GM08714 (cell line): ENCODE data around the gene MBD2.

Source experiments
- H3K4me3 ChIP-seq: fragments of 200-500 bp; sonication (Bioruptor generic); 2 replicates; pipeline ENCODE4 v1.5.1; 2014; ENCODE audit warnings: mild to moderate bottlenecking, low read length, inconsistent platforms
- ZNF274 ChIP-seq: IDR thresholded peaks from 2 replicates; pipeline ENCODE4 v1.6.1; 2012; ENCODE audit warnings: mild to moderate bottlenecking, low read depth, low read length

The MBD2 gene

DNA sequence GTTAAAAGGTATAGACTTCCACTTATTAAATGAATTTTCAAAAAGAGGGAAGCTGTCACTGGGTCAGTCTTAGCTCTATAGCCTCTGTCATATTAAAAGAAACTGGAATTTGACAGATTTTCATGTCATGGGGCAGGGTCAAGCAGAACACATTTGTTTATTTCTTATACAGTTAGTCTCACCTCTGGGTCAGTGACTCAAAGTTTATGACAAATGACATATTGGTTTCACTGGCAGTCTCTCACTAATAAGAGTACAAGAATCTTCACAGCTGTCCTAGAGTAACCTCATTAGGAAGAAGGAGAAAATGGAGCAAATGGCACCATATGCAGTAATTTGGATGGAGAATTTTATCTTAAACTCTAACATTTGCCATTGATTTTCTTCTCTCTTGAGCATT is 63.2 kb downstream of the MBD2 start:
- no peak for TF ChIP-seq ZNF274
- H3K4me3 ChIP-seq, result no peak overlapping the region

DNA sequence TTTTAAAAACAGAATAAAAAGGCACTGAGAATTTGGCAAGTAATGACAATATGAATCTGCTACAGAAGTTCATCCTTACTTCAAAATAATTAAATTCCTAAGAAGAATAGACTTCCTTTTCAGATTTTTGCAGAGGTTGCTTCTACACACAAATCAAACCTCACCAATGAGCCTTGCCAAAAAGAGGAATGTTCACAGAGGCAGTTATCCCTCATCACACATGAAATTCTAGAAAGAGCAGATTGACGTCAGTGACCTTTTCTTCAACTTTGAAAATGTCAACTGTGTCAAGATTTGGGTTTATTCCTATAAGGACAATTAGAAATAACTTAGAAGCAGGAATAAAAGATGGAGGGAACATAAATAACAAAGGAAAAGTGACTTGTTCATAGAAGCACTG is 64.6 kb downstream of the MBD2 start:
- H3K4me3 ChIP-seq, result no peak overlapping the region
- TF ChIP-seq ZNF274, result no peak

GRCh38 chr18:54157646-54158385 is 66.7 kb downstream of the MBD2 start:
- TF ChIP-seq ZNF274, result no peak
- no peak overlapping the region for H3K4me3 ChIP-seq

DNA sequence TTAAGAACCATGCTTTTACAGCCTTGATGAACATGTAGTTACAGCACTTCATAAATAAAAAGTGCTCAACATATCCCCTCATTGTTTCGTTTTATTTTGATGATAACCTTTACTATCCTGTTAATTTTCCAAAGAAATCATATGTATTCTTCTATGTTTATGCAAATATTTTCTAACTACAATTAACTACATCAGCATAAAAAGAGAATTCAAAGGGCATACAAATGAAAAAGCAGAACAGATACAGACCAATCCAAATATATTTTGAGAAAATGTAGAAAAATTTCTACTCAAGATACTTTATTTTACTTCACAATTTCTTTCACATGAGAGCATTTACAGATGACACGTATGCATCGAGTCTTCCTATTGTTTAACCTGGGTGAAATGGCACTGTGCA is 69.1 kb downstream of the MBD2 start:
- no peak overlapping the region for H3K4me3 ChIP-seq
- TF ChIP-seq ZNF274, result no peak

DNA sequence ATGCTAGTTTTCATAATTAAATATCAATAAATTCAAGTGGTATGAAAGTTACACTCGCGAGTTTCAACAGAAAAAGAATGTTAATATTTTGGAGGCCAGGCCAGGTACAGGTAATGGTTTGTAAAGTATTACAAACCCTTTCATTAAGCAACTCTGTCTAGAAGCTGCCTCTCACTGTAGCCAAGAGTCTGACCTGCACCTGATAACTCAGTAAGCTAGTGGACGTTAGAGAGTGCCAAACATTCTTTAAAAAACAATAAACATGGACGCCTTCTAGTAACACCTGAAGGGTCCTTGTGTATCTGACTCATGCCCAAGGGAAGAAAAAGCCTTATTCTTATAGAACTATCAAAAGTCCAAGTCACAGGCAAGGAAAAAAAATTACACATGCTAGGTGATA is 70.2 kb downstream of the MBD2 start:
- no peak overlapping the region for H3K4me3 ChIP-seq
- no peak for TF ChIP-seq ZNF274

- no peak overlapping the region for H3K4me3 ChIP-seq
- TF ChIP-seq ZNF274, result no peak
Observed at GRCh38 chr18:54151376-54151775, 73.1 kb downstream of the MBD2 start.

GRCh38 chr18:54150226-54150625 is 74.2 kb downstream of the MBD2 start:
- no peak for TF ChIP-seq ZNF274
- H3K4me3 ChIP-seq, result no peak overlapping the region

GRCh38 chr18:54149078-54149697 is 75.3 kb downstream of the MBD2 start:
- no peak overlapping the region for H3K4me3 ChIP-seq
- no peak for TF ChIP-seq ZNF274

- TF ChIP-seq ZNF274, result no peak
- no peak overlapping the region for H3K4me3 ChIP-seq
Observed at GRCh38 chr18:54148678-54149077, 75.8 kb downstream of the MBD2 start.

DNA sequence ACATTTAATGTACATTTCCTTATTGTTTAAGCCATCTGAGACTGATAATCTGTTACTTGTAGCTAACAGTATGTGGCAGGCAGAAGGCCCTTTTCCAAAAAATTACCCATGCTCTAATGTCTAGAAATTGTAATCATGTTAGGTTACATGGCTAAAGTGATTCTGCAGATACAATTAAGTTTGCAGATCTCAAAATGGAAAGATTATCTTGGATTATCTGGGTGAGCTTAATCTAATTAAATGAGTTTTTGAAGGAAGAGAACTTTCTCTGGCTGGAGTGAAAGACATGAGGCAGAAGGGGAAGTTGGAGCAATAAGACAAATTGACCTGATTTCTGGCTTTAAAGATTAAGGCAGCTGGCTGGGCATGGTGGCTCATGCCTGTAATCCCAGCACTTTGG is 76.3 kb downstream of the MBD2 start:
- no peak for TF ChIP-seq ZNF274
- no peak overlapping the region for H3K4me3 ChIP-seq

- H3K4me3 ChIP-seq, result no peak overlapping the region
- no peak for TF ChIP-seq ZNF274
Observed at GRCh38 chr18:54147439-54147838, 77.0 kb downstream of the MBD2 start.

- no peak for TF ChIP-seq ZNF274
- H3K4me3 ChIP-seq, result no peak overlapping the region
Observed at GRCh38 chr18:54141041-54141608, 83.3 kb downstream of the MBD2 start.

GRCh38 chr18:54140641-54141040 is 83.8 kb downstream of the MBD2 start:
- TF ChIP-seq ZNF274, result no peak
- no peak overlapping the region for H3K4me3 ChIP-seq

GRCh38 chr18:54135216-54135615 is 89.3 kb downstream of the MBD2 start:
- no peak overlapping the region for H3K4me3 ChIP-seq
- TF ChIP-seq ZNF274, result no peak

- H3K4me3 ChIP-seq, result no peak overlapping the region
- TF ChIP-seq ZNF274, result no peak
Observed at GRCh38 chr18:54134053-54134452, 90.4 kb downstream of the MBD2 start.
